ENCODE results near the gene MGAT1.
"Not testable (repeated sequence)": the region's sequence is repeated elsewhere in the genome, so short reads cannot be mapped to it uniquely, and the experiment has no call there.

Gene MGAT1

GRCh38 chr5:180792965-180793287 lies 9.7 kb downstream of the MGAT1 start:
- no peak for TF ChIP-seq CTCF (IDR thresholded peaks at IDR 0.05; ENCODE audit: extremely low read depth, missing control alignments)
- no peak for DNase-seq (ENCODE audit: low spot score)

- DNase-seq (ENCODE audit: low spot score): no peak
- TF ChIP-seq CTCF (IDR thresholded peaks at IDR 0.05; ENCODE audit: extremely low read depth, missing control alignments): no peak
These were observed 10.2 kb downstream of the MGAT1 start for GRCh38 chr5:180792287-180792964.

- no peak for TF ChIP-seq CTCF (IDR thresholded peaks at IDR 0.05; ENCODE audit: extremely low read depth, missing control alignments)
- no peak for DNase-seq (ENCODE audit: low spot score)
These were observed 10.9 kb downstream of the MGAT1 start for GRCh38 chr5:180791611-180792213.

GRCh38 chr5:180790524-180790923 lies 12.1 kb downstream of the MGAT1 start:
- DNase-seq (ENCODE audit: low spot score): no peak
- no peak for TF ChIP-seq CTCF (IDR thresholded peaks at IDR 0.05; ENCODE audit: extremely low read depth, missing control alignments)

- peak; percentile 9 for TF ChIP-seq CTCF (IDR thresholded peaks at IDR 0.05; ENCODE audit: extremely low read depth, missing control alignments)
- DNase-seq (ENCODE audit: low spot score): no peak
These were observed 12.6 kb downstream of the MGAT1 start for GRCh38 chr5:180790020-180790419.

GRCh38 chr5:180788651-180789410 lies 13.8 kb downstream of the MGAT1 start:
- not testable (repeated sequence) for DNase-seq (ENCODE audit: low spot score)

- DNase-seq (ENCODE audit: low spot score): no peak
- no peak for TF ChIP-seq CTCF (IDR thresholded peaks at IDR 0.05; ENCODE audit: extremely low read depth, missing control alignments)
These were observed 14.7 kb downstream of the MGAT1 start for GRCh38 chr5:180787711-180788431.

All from GM20000 (cell line).